ENCODE measurements around the gene TMEM163.
"Not testable (repeated sequence)": the region's sequence is repeated elsewhere in the genome, so short reads cannot be mapped to it uniquely, and the experiment has no call there.

The TMEM163 gene

DNA sequence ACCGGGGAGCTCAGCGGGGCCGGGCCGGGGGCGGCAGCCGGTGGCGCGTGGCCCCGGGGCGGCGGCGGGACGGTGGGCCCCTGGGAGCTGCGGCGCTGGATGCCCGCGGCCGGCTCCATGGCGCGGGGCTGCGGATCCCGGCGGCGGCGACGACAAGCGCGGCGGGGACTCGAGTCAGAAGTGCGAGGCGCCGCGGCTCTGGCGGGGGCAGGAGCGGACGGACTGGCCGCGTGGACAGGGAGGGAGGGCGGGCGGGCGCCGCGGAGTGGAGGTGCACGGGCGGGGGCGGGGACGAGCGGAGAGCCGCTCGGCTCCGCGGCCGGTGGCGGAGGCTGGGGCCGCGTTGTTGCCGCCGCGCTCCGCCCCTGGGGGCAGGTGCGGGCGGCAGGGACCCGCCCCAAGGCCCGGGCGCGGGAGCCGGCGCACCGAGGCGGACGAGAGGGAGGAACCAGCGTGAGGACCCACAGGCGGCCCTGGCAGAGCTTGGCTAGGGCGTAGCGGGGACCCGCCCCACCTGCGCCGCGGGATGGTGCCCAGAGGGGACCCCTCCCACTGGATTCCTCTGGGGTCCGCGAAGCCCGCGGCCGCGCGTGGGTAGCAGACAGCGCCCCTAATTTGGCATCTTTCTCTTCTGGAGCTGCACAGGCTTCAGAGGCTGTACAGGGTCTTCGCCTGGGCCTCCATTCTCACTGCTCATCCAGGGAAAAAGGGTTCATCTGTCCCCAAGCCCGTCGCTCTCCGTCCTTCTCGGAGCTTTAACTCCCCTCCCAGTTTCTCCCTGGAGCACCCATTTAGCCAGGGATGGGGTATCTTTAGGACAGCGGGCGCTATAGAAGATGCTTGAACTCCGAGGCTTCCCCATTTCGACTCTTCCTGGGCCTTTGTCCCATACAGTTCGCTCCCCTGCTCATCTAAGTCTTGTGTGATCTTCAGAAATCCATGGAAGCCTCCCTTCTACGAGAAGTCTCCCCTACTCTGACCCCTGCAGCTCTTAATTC is at the start of gene TMEM163:
Gene TMEM163, minus strand, starts transcription at position 184 of the 998 bp plus-strand sequence.
- no peak for DNase-seq

GRCh38 chr2:134766583-134766982 is 47.8 kb upstream of the TMEM163 start:
- DNase-seq, result no peak

DNA sequence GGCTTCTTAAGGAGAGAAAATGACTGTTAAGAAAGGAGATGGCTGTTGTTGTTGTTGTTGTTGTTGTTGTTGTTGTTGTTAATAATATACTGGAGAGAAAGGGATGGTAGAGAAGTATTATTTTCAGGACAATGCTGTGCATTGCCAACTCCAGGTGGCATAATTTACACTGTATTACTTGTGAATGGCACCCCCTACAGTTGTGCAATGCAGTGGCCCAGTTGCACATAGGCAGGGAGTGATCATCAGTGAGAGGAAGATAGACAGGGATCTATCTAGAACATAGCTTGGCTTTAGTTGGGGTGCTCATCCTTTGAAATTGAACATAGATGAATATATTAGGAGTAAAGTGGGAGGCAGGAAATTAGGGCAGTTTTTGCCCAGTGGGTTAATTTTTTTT is 47.2 kb upstream of the TMEM163 start:
- no peak for DNase-seq

- DNase-seq, result no peak
Measured at GRCh38 chr2:134764164-134764563, 45.4 kb upstream of the TMEM163 start.

GRCh38 chr2:134763164-134763710 is 44.4 kb upstream of the TMEM163 start:
- DNase-seq, result no peak

DNA sequence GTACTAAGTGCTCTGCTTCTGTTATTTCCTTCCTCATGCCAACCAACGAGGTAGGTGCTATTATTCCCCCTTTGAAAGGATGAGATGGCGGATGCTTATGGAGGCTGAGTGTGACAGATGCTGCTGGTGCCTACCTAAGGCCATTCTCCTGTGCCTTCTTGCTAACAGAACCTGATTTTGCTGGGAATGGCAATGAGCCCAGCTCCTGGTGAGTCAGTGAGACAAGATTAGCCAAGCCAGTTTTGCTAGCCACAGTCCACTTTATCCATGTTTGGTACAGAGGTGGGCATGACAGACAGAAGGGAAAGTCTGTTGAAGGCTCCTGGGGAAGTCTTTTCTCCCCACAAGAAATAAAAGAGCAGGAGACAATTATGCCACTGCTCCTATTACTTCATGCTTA is 43.7 kb upstream of the TMEM163 start:
- DNase-seq, result no peak

- no peak for DNase-seq
Measured at GRCh38 chr2:134760385-134760784, 41.6 kb upstream of the TMEM163 start.

DNA sequence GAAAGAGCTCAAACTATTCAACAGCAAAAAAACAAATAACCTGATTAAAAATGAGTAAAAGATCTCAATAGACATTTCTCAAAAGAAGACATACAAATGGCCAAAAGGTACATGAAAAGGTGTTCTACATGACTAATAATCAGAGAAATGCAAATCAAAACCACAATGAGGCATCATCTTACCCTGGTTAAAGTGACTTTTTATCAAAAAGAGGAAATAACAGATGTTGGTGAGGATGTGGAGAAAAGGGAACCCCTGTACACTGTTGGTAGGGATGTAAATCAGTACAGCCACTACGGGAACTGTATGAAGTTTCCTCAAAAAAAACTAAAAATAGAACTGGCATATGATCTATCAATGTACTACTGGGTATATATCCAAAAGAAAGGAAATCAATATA is 39.8 kb upstream of the TMEM163 start:
- DNase-seq, result no peak

GRCh38 chr2:134751981-134752380 is 33.2 kb upstream of the TMEM163 start:
- DNase-seq, result not testable (repeated sequence)

GRCh38 chr2:134745546-134745945 is 26.7 kb upstream of the TMEM163 start:
- no peak for DNase-seq

GRCh38 chr2:134745023-134745422 is 26.2 kb upstream of the TMEM163 start:
- DNase-seq, result no peak

- no peak for DNase-seq
Measured at GRCh38 chr2:134739879-134740301, 21.1 kb upstream of the TMEM163 start.

GRCh38 chr2:134739236-134739878 is 20.6 kb upstream of the TMEM163 start:
- no peak for DNase-seq

DNA sequence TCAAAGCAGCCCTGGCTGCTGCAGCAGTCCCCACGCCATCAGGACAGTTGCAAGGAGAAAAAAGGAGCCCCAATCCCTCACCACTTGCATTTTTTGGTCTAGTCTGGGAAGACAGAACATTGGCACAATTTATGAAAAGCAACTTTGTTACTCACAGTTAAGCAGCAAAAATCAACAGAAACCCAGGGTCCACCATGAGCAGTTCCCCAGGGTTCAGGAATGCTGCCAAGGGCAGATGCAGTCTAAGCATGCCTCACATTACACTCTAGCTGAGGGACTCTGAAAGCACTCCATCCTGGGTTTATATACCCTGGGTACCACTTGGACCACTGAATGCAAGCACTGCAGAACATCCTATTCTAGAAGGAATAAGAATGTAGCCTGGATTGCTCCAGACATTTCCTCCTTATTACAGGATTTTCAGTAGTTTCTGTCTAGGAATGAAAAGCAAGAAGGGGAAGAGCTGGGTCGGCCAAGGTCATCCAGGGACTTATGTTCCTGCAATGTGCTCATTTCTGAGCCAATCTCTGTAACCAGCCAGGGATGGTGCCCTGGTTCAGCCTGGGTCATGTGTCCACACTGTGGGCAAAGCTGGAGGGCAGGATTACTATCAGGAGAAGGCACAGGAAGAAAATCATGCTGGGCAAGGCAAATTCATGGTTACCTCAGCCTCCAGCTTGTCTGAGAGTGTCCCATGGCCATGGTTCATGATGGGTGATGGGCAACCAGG is 19.5 kb upstream of the TMEM163 start:
- DNase-seq, result no peak

DNA sequence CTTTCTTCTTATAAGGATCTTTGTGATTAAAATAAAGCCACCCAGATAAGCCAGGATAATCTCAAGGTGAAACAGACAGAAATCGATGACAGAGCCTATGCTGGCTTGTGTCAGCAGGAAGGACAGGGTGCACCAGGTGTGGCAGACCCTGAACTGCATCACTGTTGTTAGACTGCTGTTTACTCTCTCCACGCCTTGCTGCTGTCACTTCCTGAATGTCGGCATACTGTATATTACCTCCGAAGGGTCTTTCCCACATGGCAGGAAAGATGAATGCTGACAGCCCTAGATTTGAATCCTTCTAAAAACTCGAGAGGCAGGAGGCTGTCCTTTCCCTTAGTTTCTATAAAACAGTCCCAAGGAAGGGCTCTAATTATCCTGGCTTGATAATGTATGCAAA is 18.9 kb upstream of the TMEM163 start:
- DNase-seq, result no peak

DNA sequence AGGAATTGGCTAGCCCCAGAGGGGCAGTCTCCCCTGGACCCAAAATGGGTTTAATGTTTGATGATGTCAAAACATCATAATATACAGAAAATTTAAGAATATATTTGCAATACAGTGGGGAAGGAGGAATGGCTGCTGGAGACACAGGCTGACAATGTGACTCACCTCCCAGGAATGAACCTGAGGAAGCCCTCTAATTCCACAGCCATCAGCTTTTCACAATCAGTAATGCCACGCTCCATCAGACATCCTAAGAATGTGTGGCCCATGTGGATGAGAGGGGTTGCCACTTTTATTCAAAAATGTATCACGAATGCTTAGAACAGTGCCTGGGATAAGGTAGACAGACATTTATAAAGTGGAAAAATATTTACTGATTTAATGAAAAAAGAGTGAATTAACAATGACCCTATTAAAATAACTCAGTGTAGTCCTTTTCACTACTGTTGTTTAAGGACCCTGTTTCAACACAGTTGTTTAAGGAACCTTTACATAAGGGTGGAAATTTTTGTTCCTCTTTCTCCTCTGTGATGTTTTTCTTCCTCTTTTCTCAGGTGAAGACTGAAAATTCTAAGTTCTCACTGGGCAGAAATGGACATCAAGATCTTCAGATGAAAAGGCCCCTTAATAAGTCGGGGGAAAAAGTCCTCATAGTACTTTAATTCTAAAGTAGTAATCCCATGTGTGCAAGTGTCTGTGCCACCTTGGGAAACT is 17.5 kb upstream of the TMEM163 start:
- peak; percentile 72 for DNase-seq

GRCh38 chr2:134728163-134728562 is 9.4 kb upstream of the TMEM163 start:
- no peak for DNase-seq

GRCh38 chr2:134727385-134727784 is 8.6 kb upstream of the TMEM163 start:
- no peak for DNase-seq

DNA sequence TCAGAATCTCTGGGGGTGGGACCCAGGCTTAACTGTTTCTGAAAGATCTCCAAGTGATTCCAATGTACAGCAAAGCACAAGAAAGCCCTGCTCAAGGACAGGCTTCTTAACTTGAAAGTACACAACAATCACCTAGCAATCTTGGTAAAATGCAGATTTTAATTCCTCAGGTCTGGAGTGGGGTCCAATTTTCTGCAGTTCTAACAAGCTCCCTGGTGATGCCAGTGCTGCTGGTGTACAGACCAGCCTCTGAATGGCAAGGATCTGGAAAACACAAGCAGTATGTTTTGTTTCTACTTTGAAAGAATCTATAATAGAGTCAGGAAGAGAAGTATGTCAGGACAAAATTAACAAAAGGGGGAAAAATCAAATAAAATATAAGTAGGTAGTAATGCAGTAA is 7.8 kb upstream of the TMEM163 start:
- no peak for DNase-seq

DNA sequence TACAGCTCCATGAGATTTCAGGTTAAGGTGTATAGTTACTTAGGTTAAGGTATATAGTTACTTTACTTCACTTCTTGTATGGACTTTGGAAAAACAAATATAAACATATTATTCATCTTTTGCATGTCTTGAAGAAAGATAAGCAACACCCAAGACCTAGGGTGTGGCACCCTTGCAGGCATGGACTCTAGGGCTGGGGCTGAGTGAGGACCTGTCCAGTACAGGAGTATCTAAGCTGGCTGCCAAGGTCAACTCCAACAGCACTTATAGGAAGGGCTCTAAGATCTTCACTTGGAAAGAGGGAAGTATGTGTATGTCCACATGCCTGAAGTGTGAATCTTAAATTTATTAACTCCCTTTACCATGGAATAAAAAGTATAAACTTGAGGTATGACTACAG is 7.1 kb upstream of the TMEM163 start:
- no peak for DNase-seq

DNA sequence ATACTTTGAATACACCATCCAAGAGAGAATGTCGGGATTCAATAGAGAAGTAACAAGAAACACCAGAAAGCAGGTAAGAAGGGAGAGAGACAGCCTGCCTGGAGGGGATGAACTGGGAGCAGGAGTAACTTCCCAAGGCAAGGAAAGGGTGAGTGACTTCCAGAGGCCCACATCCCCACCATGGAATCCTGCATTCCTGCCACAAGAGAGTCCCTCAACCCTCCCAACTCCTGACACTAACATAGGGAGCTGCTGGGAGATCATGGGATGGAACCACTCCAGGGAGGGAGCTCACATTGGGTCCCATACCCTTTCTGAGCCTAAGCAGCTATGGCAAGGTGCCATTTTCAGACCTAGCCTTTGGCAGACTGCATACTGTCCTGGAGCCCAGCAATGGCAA is 5.5 kb upstream of the TMEM163 start:
- DNase-seq, result no peak

- not testable (repeated sequence) for DNase-seq
Measured at GRCh38 chr2:134723742-134724141, 4.9 kb upstream of the TMEM163 start.
